Endodermal cell (in vitro differentiated cells): ENCODE data around the gene SLC9C2. TPM values are rescaled to one million over a fixed set of nuclear protein-coding genes. Genes with fewer than 3 reads are reported as not detected.
A peak's percentile ranks its signal among the peaks of the same experiment; 100 is the strongest.
"Not testable (repeated sequence)": the region's sequence is repeated elsewhere in the genome, so short reads cannot be mapped to it uniquely, and the experiment has no call there.

ENCODE experiments used
- DNase-seq: peaks from one replicate; pipeline ENCODE4 v3.0.0-alpha.2; 2017
- H3K27ac ChIP-seq: 2 replicates; pipeline ENCODE4 v1.5.1; 2013; ENCODE audit warnings: mild to moderate bottlenecking, low read depth, low read length, moderate library complexity
- H3K27me3 ChIP-seq: 2 replicates; pipeline ENCODE4 v1.6.1; 2013; ENCODE audit warnings: mild to moderate bottlenecking, low read length, moderate library complexity; ENCODE audit not compliant: insufficient read depth, control insufficient read depth, poor library complexity, severe bottlenecking
- H3K36me3 ChIP-seq: 2 replicates; pipeline ENCODE4 v1.7.0; 2013; ENCODE audit warnings: mild to moderate bottlenecking, low read length, moderate library complexity; ENCODE audit not compliant: control insufficient read depth, insufficient read depth
- H3K4me1 ChIP-seq: one replicate; pipeline ENCODE4 v1.7.0; 2013; ENCODE audit warnings: low read length; ENCODE audit not compliant: control insufficient read depth, insufficient read depth
- H3K4me3 ChIP-seq: 2 replicates; pipeline ENCODE4 v1.5.1; 2013; ENCODE audit warnings: mild to moderate bottlenecking, low read length, moderate library complexity
- H3K9ac ChIP-seq: 2 replicates; pipeline ENCODE4 v1.6.1; 2013; ENCODE audit warnings: mild to moderate bottlenecking, low read length, moderate library complexity; ENCODE audit not compliant: poor library complexity, severe bottlenecking; ENCODE audit errors: extremely low read depth
- H3K9me3 ChIP-seq: 2 replicates; pipeline ENCODE4 v1.6.1; 2013; ENCODE audit warnings: mild to moderate bottlenecking, low read length, moderate library complexity; ENCODE audit not compliant: control insufficient read depth
- H3K27ac Mint-ChIP-seq: 2 replicates; pipeline ENCODE4 v1.8.0; 2020; ENCODE audit warnings: mixed read lengths
- H3K27me3 Mint-ChIP-seq: 2 replicates; pipeline ENCODE4 v1.8.0; 2021; ENCODE audit warnings: mild to moderate bottlenecking, mixed read lengths; ENCODE audit not compliant: insufficient read depth
- H3K36me3 Mint-ChIP-seq: 2 replicates; pipeline ENCODE4 v1.8.0; 2020; ENCODE audit warnings: low read depth, mixed read lengths
- H3K4me1 Mint-ChIP-seq: 2 replicates; pipeline ENCODE4 v1.8.0; 2020; ENCODE audit warnings: mixed read lengths
- H3K4me3 Mint-ChIP-seq: 2 replicates; pipeline ENCODE4 v1.8.0; 2020; ENCODE audit warnings: mild to moderate bottlenecking, moderate library complexity, mixed read lengths
- H3K9me3 Mint-ChIP-seq: 2 replicates; pipeline ENCODE4 v1.8.0; 2020; ENCODE audit warnings: mild to moderate bottlenecking, mixed read lengths
- CTCF ChIP-seq: fragments of 200-600 bp; sonication (generic); conservative IDR thresholded peaks from 2 replicates; pipeline ENCODE4 v1.5.0; 2021; ENCODE audit warnings: antibody characterized with exemption, mild to moderate bottlenecking
- WGBS, 2 experiments: methylation state at CpG; one replicate each; pipeline versions ENCODE4 v1.1.5 to v1.1.7; 2013; ENCODE audit warnings: missing lambda C conversion rate in 2 of 2, mixed read lengths in 1 of 2; ENCODE audit not compliant: insufficient coverage in 1 of 2, insufficient read length in 1 of 2; 5-methylcytosine and 5-hydroxymethylcytosine counted together
- total RNA-seq, 2 donors: library from RNA; stranded (reverse); fragmentation: NEBNext Ultra II Directional in 1 of 2; extraction: Animal tissue kit (Norgen Biotek cat#: 25700) in 1 of 2; gene quantifications; 2 replicates in 1 of 2; 3 replicates in 1 of 2; pipeline ENCODE4 v1.2.1, GENCODE V29; 2021

Gene SLC9C2
- total RNA-seq, 2 donors from 2014 or later, result not detected

GRCh38 chr1:173639102-173639501, 36.2 kb upstream of the SLC9C2 start:
- Histone ChIP-seq H3K27ac (no peak overlapping the region), H3K4me3 (peak overlapping the region; percentile 56), H3K27me3 (no peaks in the 10 kb centered on the region), H3K4me1 (no peaks in the 10 kb centered on the region), H3K9me3 (peaks cover 27% of the 10 kb centered on the region), H3K9ac (no peak overlapping the region), H3K36me3 (no peaks in the 10 kb centered on the region)
- peak overlapping the region; percentile 9 for H3K4me3 Mint-ChIP-seq
- H3K4me1 Mint-ChIP-seq, result peaks cover 6% of the 10 kb centered on the region
- H3K9me3 Mint-ChIP-seq, result peaks cover 27% of the 10 kb centered on the region
- peaks cover 8% of the 10 kb centered on the region for H3K36me3 Mint-ChIP-seq
- no peaks in the 10 kb centered on the region for H3K27me3 Mint-ChIP-seq
- no peak for DNase-seq
- WGBS, 2 experiments, result 82 to 90% methylated on average over 2 of the region's 2 CpGs
- TF ChIP-seq CTCF, result no peak
- H3K27ac Mint-ChIP-seq, result no peak overlapping the region

- Histone ChIP-seq H3K9me3 (peaks cover 27% of the 10 kb centered on the region), H3K36me3 (no peaks in the 10 kb centered on the region), H3K27me3 (no peaks in the 10 kb centered on the region), H3K27ac (no peak overlapping the region), H3K4me1 (no peaks in the 10 kb centered on the region), H3K4me3 (peak overlapping the region; percentile 56), H3K9ac (no peak overlapping the region)
- peak overlapping the region; percentile 52 for H3K27ac Mint-ChIP-seq
- no peak for TF ChIP-seq CTCF
- no peak for DNase-seq
- no peaks in the 10 kb centered on the region for H3K27me3 Mint-ChIP-seq
- peaks cover 8% of the 10 kb centered on the region for H3K36me3 Mint-ChIP-seq
- H3K9me3 Mint-ChIP-seq, result peaks cover 27% of the 10 kb centered on the region
- H3K4me1 Mint-ChIP-seq, result peaks cover 6% of the 10 kb centered on the region
- H3K4me3 Mint-ChIP-seq, result peak overlapping the region; percentile 37
- 90 to 91% methylated on average over 9 to 12 of the region's 12 CpGs for WGBS, 2 experiments
These were observed 35.5 kb upstream of the SLC9C2 start for GRCh38 chr1:173638043-173639021.

- H3K27ac ChIP-seq, H3K4me1 Mint-ChIP-seq, H3K36me3 Mint-ChIP-seq, H3K4me1 ChIP-seq, H3K27me3 ChIP-seq, H3K36me3 ChIP-seq, H3K9ac ChIP-seq, H3K27me3 Mint-ChIP-seq: not testable (repeated sequence)
- DNase-seq, result peak; percentile 67
- peak overlapping the region; percentile 52 for H3K27ac Mint-ChIP-seq
- peaks cover 23% of the 10 kb centered on the region for H3K9me3 ChIP-seq
- peak overlapping the region; percentile 37 for H3K4me3 Mint-ChIP-seq
- peak overlapping the region; percentile 56 for H3K4me3 ChIP-seq
- 94 to 100% methylated on average over 2 to 6 of the region's 6 CpGs for WGBS, 2 experiments
- peaks cover 24% of the 10 kb centered on the region for H3K9me3 Mint-ChIP-seq
These were observed 34.6 kb upstream of the SLC9C2 start for GRCh38 chr1:173637236-173638042.
